GM18861 (cell line): Measurements from ENCODE around the gene RHOV.

Experiments
- ATAC-seq: cut with Tn5 transposase; IDR thresholded peaks from one replicate; pipeline ENCODE4 v1.9.1; 2021; ENCODE audit not compliant: unreplicated experiment

RHOV gene

GRCh38 chr15:40846841-40847222 is 27.2 kb downstream of the RHOV start:
- no peak for ATAC-seq

GRCh38 chr15:40845511-40846284 is 28.3 kb downstream of the RHOV start:
- no peak for ATAC-seq

GRCh38 chr15:40845036-40845435 is 29.0 kb downstream of the RHOV start:
- no peak for ATAC-seq

- ATAC-seq = no peak
Measured at GRCh38 chr15:40844696-40845030, 29.4 kb downstream of the RHOV start.

GRCh38 chr15:40843885-40844695 is 29.9 kb downstream of the RHOV start, which contains the start of gene SPINT1:
TSS of gene SPINT1 (plus strand) at chr15:40844048. CDS start at chr15:40844555, 507 bp downstream.
- no peak for ATAC-seq

- ATAC-seq = no peak
Measured at GRCh38 chr15:40843261-40843884, 30.7 kb downstream of the RHOV start.

GRCh38 chr15:40841741-40842140 is 32.3 kb downstream of the RHOV start:
- no peak for ATAC-seq

- no peak for ATAC-seq
Measured at GRCh38 chr15:40838756-40839155, 35.3 kb downstream of the RHOV start.

- no peak for ATAC-seq
Measured at GRCh38 chr15:40836020-40836419, 38.0 kb downstream of the RHOV start.

GRCh38 chr15:40832903-40833302 is 41.1 kb downstream of the RHOV start:
- ATAC-seq = no peak

GRCh38 chr15:40831861-40832260 is 42.2 kb downstream of the RHOV start:
- no peak for ATAC-seq

GRCh38 chr15:40830884-40831283 is 43.1 kb downstream of the RHOV start:
- ATAC-seq = no peak

- ATAC-seq = no peak
Measured at GRCh38 chr15:40829115-40829514, 44.9 kb downstream of the RHOV start.

GRCh38 chr15:40828447-40829036 is 45.5 kb downstream of the RHOV start, which contains the start of gene PPP1R14D:
TSS of gene PPP1R14D (minus strand) at chr15:40828708. CDS start at chr15:40828641, 67 bp downstream.
- ATAC-seq = no peak

- no peak for ATAC-seq
Measured at GRCh38 chr15:40826423-40827075, 47.5 kb downstream of the RHOV start.

- no peak for ATAC-seq
Measured at GRCh38 chr15:40825661-40826422, 48.2 kb downstream of the RHOV start.

GRCh38 chr15:40823572-40824343 is 50.3 kb downstream of the RHOV start:
- ATAC-seq = no peak
